ENCODE results near the gene MATK.

MATK gene

GRCh38 chr19:3759482-3760254, 26.5 kb downstream of the MATK start:
- no peak for TF ChIP-seq SIN3A (IDR thresholded peaks at IDR 0.05; ENCODE audit: borderline replicate concordance, insufficient read depth, low read length)
- no peak for TF ChIP-seq TAF1 (IDR thresholded peaks at IDR 0.05; ENCODE audit: borderline replicate concordance, insufficient read depth, low read length)
- no peak for TF ChIP-seq REST (IDR thresholded peaks at IDR 0.05; ENCODE audit: insufficient read depth in 1 of 2, low read depth in 2 of 2, low read length in 2 of 2)
- TF ChIP-seq POLR2AphosphoS5 (IDR thresholded peaks at IDR 0.05; ENCODE audit: low read depth, low read length), result no peak
- no peak for TF ChIP-seq FOXP2 (optimal IDR thresholded peaks at IDR 0.05; ENCODE audit: borderline replicate concordance, extremely low read depth, extremely low read length, insufficient read depth)

- no peak for TF ChIP-seq FOXP2 (optimal IDR thresholded peaks at IDR 0.05; ENCODE audit: borderline replicate concordance, extremely low read depth, extremely low read length, insufficient read depth)
- no peak for TF ChIP-seq SIN3A (IDR thresholded peaks at IDR 0.05; ENCODE audit: borderline replicate concordance, insufficient read depth, low read length)
- no peak for TF ChIP-seq TAF1 (IDR thresholded peaks at IDR 0.05; ENCODE audit: borderline replicate concordance, insufficient read depth, low read length)
- no peak for TF ChIP-seq POLR2AphosphoS5 (IDR thresholded peaks at IDR 0.05; ENCODE audit: low read depth, low read length)
- TF ChIP-seq REST (IDR thresholded peaks at IDR 0.05; ENCODE audit: insufficient read depth in 1 of 2, low read depth in 2 of 2, low read length in 2 of 2), result no peak
These were observed 32.4 kb downstream of the MATK start for GRCh38 chr19:3753631-3754410.

DNA sequence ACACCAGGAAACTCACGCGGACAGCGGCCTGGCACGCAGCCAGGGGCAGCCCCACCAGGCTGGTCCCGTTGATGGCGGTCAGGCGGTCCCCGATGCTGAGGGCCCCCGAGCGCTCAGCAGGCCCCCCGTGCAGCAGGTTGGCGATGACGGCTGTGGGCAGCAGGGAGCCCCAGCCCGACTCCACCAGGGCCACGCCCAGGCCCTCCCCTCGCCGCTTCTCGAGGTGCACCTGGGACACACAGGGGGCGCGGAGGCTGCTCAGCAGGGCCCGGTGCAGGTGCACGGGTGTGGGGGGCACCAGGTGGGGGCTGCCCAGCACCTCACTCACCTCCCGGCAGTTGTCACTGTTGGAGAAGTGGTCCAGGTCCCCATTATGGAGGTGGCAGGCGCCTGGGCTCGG, 33.7 kb downstream of the MATK start:
- TF ChIP-seq POLR2AphosphoS5 (IDR thresholded peaks at IDR 0.05; ENCODE audit: low read depth, low read length), result no peak
- TF ChIP-seq REST (IDR thresholded peaks at IDR 0.05; ENCODE audit: insufficient read depth in 1 of 2, low read depth in 2 of 2, low read length in 2 of 2), result no peak
- TF ChIP-seq SIN3A (IDR thresholded peaks at IDR 0.05; ENCODE audit: borderline replicate concordance, insufficient read depth, low read length), result no peak
- TF ChIP-seq TAF1 (IDR thresholded peaks at IDR 0.05; ENCODE audit: borderline replicate concordance, insufficient read depth, low read length), result no peak
- TF ChIP-seq FOXP2 (optimal IDR thresholded peaks at IDR 0.05; ENCODE audit: borderline replicate concordance, extremely low read depth, extremely low read length, insufficient read depth), result no peak

- TF ChIP-seq TAF1 (IDR thresholded peaks at IDR 0.05; ENCODE audit: borderline replicate concordance, insufficient read depth, low read length) (no peak), REST (IDR thresholded peaks at IDR 0.05; ENCODE audit: insufficient read depth in 1 of 2, low read depth in 2 of 2, low read length in 2 of 2) (no peak), POLR2AphosphoS5 (IDR thresholded peaks at IDR 0.05; ENCODE audit: low read depth, low read length) (no peak), FOXP2 (optimal IDR thresholded peaks at IDR 0.05; ENCODE audit: borderline replicate concordance, extremely low read depth, extremely low read length, insufficient read depth) (no peak), SIN3A (IDR thresholded peaks at IDR 0.05; ENCODE audit: borderline replicate concordance, insufficient read depth, low read length) (no peak)
These were observed 34.9 kb downstream of the MATK start for GRCh38 chr19:3751236-3751635.

Data from PFSK-1 (cell line).